GM21447 (cell line): ENCODE measurements around the gene SPOCK1.
"Not testable (repeated sequence)": the region's sequence is repeated elsewhere in the genome, so short reads cannot be mapped to it uniquely, and the experiment has no call there.

ENCODE experiments used
- ATAC-seq: cut with Tn5 transposase; IDR thresholded peaks from one replicate; pipeline ENCODE4 v1.9.1; 2021; ENCODE audit not compliant: unreplicated experiment

Gene SPOCK1

GRCh38 chr5:136992796-136993489 lies 506.2 kb downstream of the SPOCK1 start:
- no peak for ATAC-seq

- ATAC-seq: no peak
Observed at GRCh38 chr5:136985785-136986475, 513.2 kb downstream of the SPOCK1 start.

GRCh38 chr5:136984772-136985446 lies 514.2 kb downstream of the SPOCK1 start:
- ATAC-seq: no peak

- ATAC-seq: no peak
Observed at GRCh38 chr5:136981936-136982335, 517.2 kb downstream of the SPOCK1 start.

GRCh38 chr5:136979131-136979530 lies 520.0 kb downstream of the SPOCK1 start:
- ATAC-seq: no peak

GRCh38 chr5:136963504-136963903 lies 535.6 kb downstream of the SPOCK1 start:
- no peak for ATAC-seq

- no peak for ATAC-seq
Observed at GRCh38 chr5:136957428-136957827, 541.7 kb downstream of the SPOCK1 start.

- ATAC-seq: not testable (repeated sequence)
Observed at GRCh38 chr5:136954142-136954541, 545.0 kb downstream of the SPOCK1 start.

- not testable (repeated sequence) for ATAC-seq
Observed at GRCh38 chr5:136953346-136954069, 545.6 kb downstream of the SPOCK1 start.

GRCh38 chr5:136927571-136927970 lies 571.6 kb downstream of the SPOCK1 start:
- no peak for ATAC-seq

- no peak for ATAC-seq
Observed at GRCh38 chr5:136926073-136926472, 573.1 kb downstream of the SPOCK1 start.
